ENCODE measurements around the gene CEP72.

DNA sequence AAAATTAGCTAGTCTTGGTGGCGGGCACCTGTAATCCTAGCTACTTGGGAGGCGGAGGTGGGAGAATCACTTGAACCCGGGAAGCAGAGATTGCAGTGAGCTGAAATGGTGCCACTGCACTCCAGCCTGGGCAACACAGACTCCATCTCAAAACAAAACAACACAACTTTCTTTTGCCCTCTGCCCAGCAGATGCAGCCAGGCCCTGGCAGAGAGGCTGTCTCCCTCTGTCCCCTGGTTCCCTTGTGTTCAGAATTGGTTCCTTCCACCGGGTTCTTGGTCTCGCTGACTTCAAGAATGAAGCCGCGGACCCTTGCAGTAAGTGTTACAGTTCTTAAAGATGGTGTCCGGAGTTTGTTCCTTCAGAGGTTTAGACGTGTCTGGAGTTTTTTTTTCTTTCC, 30.2 kb upstream of the CEP72 start:
- no peak for TF ChIP-seq GATA3 (IDR thresholded peaks at IDR 0.05; ENCODE audit: low read depth, low read length)
- TF ChIP-seq GATA2 (IDR thresholded peaks at IDR 0.05; ENCODE audit: low read depth, low read length): no peak

All from SH-SY5Y (cell line).